Memory B cell (primary cell): ENCODE data around the gene GJB3.
"Not testable (repeated sequence)": the region's sequence is repeated elsewhere in the genome, so short reads cannot be mapped to it uniquely, and the experiment has no call there.

ENCODE experiments used
- ATAC-seq: fragments of 150-1000 bp; cut with Tn5 transposase; 2 replicates; pipeline ENCODE4 v1.10.0; 2021; ENCODE audit warnings: low read depth, mild to moderate bottlenecking, moderate library complexity
- DNase-seq, 2 donors: peaks; one replicate each; pipeline ENCODE4 v3.0.0; 2022; ENCODE audit warnings: low spot score in 2 of 2
- H3K27ac Mint-ChIP-seq: one replicate; pipeline ENCODE4 v1.8.0; 2022; ENCODE audit warnings: mild to moderate bottlenecking, moderate library complexity, mixed read lengths
- H3K27me3 Mint-ChIP-seq: one replicate; pipeline ENCODE4 v1.8.0; 2022; ENCODE audit warnings: mixed read lengths
- H3K36me3 Mint-ChIP-seq: one replicate; pipeline ENCODE4 v1.8.0; 2022; ENCODE audit warnings: mild to moderate bottlenecking, mixed read lengths
- H3K4me1 Mint-ChIP-seq: one replicate; pipeline ENCODE4 v1.8.0; 2022; ENCODE audit warnings: mixed read lengths
- H3K4me3 Mint-ChIP-seq: one replicate; pipeline ENCODE4 v1.8.0; 2022; ENCODE audit warnings: mild to moderate bottlenecking, moderate library complexity, mixed read lengths
- H3K9me3 Mint-ChIP-seq: one replicate; pipeline ENCODE4 v1.8.0; 2022; ENCODE audit warnings: mixed read lengths

GJB3 gene

GRCh38 chr1:34808051-34808810, 27.2 kb downstream of the GJB3 start:
- no peak for DNase-seq
- Mint-ChIP-seq H3K9me3 (peaks cover 6% of the 10 kb centered on the region), H3K27ac (no peak overlapping the region), H3K4me1 (no peaks in the 10 kb centered on the region), H3K36me3 (peaks cover 21% of the 10 kb centered on the region), H3K4me3 (no peak overlapping the region), H3K27me3 (peaks cover 3% of the 10 kb centered on the region)
- no peak for ATAC-seq

DNA sequence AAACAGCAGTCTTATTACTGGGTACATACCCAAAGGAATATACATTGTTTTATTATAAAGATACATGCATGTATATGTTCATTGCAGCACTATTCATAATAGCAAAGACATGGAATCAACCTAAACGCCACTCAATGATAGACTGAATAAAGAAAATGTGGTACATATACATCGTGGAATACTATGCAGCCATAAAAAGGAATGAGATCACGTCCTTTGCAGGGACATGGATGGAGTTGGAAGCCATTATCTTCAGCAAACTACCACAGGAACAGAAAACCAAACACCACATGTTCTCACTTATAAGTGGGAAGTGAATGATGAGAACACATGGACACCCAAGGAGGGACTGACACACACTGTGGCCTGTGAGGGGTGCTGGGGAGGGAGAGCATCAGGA, 29.8 kb downstream of the GJB3 start:
- H3K36me3 Mint-ChIP-seq = peaks cover 16% of the 10 kb centered on the region
- not testable (repeated sequence) for H3K9me3 Mint-ChIP-seq, H3K4me3 Mint-ChIP-seq, DNase-seq, H3K27ac Mint-ChIP-seq, H3K27me3 Mint-ChIP-seq, H3K4me1 Mint-ChIP-seq, ATAC-seq

DNA sequence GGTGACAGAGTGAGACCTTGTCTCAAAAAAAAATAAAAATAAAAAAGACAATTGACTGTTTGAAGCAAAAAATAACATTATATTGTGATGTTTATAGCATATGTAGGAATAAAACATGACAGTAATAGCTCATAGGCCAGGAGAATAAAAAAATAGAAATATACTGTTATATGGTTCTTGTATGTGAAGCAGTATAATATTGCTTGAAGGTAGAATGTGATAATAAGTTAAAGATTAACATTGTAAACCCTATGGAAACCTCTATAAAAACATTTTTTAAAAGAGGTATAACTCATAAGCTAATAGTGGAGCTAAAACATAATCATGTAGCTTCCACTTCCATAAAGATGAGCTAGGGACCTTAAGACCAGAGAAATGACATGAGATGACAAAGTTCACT, 35.3 kb downstream of the GJB3 start:
- Mint-ChIP-seq H3K36me3 (peaks cover 8% of the 10 kb centered on the region), H3K4me1 (no peaks in the 10 kb centered on the region), H3K4me3 (no peak overlapping the region), H3K9me3 (no peaks in the 10 kb centered on the region), H3K27ac (no peak overlapping the region), H3K27me3 (no peaks in the 10 kb centered on the region)
- no peak for DNase-seq
- ATAC-seq = no peak

- Mint-ChIP-seq H3K4me1 (no peaks in the 10 kb centered on the region), H3K36me3 (peaks cover 8% of the 10 kb centered on the region), H3K4me3 (no peak overlapping the region), H3K27ac (no peak overlapping the region), H3K9me3 (no peaks in the 10 kb centered on the region), H3K27me3 (no peaks in the 10 kb centered on the region)
- no peak for DNase-seq
- ATAC-seq = no peak
These were observed 35.8 kb downstream of the GJB3 start for GRCh38 chr1:34816778-34817177.

DNA sequence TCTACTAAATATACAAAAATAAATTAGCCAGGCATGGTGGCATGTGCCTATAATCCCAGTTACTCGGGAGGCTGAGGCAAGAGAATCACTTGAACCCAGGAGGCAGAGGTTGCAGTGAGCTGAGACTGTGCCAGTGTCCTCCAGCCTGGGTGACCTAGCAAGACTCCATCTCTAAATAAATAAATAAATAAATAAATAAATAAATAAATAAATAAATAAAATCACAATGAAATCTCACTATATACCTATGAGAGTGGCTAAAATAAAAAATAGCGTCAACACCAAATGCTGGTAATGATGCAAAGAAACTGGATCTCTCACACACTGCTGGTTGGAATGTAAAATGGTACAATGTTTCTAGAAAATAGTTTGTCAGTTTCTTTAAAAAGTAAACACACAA, 37.8 kb downstream of the GJB3 start:
- H3K4me3 Mint-ChIP-seq, H3K27me3 Mint-ChIP-seq, H3K27ac Mint-ChIP-seq, H3K36me3 Mint-ChIP-seq, ATAC-seq, H3K9me3 Mint-ChIP-seq, H3K4me1 Mint-ChIP-seq, DNase-seq: not testable (repeated sequence)

DNA sequence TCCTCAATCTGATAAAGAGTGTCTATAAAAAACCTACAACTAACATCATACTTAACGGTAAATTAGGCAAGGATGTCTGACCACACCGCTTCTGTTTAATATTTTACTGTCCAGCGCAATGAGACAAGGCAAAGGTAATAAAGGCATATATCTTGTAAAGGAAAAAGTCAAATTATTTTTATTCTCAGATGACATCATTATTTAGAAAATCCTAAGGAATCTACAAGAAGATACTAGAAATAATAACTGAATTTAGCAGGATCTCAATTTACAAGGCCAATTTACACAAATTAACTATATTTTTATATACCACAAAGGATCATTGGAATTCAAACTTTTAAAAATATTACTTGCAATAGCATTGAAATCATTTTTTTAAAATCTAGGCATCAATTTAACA, 41.2 kb downstream of the GJB3 start:
- DNase-seq = no peak
- no peak overlapping the region for H3K4me3 Mint-ChIP-seq
- H3K36me3 Mint-ChIP-seq = peaks cover 7% of the 10 kb centered on the region
- peaks cover 2% of the 10 kb centered on the region for H3K9me3 Mint-ChIP-seq
- H3K4me1 Mint-ChIP-seq = no peaks in the 10 kb centered on the region
- ATAC-seq = no peak
- H3K27ac Mint-ChIP-seq = no peak overlapping the region
- no peaks in the 10 kb centered on the region for H3K27me3 Mint-ChIP-seq

DNA sequence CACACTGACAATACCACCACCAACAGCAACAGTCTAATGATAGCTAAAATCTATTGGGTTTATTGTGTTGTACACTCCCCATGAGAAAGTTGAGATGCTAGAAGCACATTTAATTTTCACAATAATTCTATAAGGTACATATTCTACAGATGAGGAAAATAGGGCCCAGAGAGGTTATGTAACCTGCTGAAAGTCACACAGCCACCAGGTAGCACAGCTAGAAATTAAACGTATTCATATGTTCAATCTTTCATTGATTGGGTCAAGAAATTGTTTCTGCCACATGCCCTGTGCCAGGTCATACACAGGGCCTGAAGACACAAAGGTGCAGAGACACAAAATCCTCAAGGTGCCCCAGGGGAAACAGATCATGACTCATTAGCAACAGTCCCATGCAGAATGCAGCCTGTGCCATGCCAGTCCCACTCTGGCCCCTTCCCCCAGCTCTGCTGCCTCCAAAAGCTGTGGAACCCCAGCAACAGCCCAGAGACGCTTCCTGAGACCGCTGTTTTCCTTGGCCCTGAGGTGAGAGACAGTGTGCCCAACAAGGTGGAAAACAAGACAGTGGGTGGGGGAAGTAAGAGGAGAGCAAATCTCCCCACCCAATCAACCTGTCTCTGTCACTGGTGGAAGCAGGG, 43.9 kb downstream of the GJB3 start:
- Mint-ChIP-seq H3K27ac (no peak overlapping the region), H3K9me3 (peaks cover 2% of the 10 kb centered on the region), H3K4me3 (no peak overlapping the region), H3K36me3 (peaks cover 5% of the 10 kb centered on the region), H3K4me1 (peaks cover 4% of the 10 kb centered on the region), H3K27me3 (no peaks in the 10 kb centered on the region)
- DNase-seq (no peak), ATAC-seq (no peak)

- ATAC-seq = no peak
- Mint-ChIP-seq H3K4me1 (peaks cover 4% of the 10 kb centered on the region), H3K4me3 (no peak overlapping the region), H3K36me3 (peaks cover 2% of the 10 kb centered on the region), H3K27ac (no peak overlapping the region), H3K27me3 (no peaks in the 10 kb centered on the region), H3K9me3 (peaks cover 2% of the 10 kb centered on the region)
- DNase-seq = no peak
These were observed 44.6 kb downstream of the GJB3 start for GRCh38 chr1:34825455-34826091.

GRCh38 chr1:34827341-34827941, 46.4 kb downstream of the GJB3 start:
- Mint-ChIP-seq H3K27me3 (no peaks in the 10 kb centered on the region), H3K27ac (no peak overlapping the region), H3K4me1 (peaks cover 4% of the 10 kb centered on the region), H3K36me3 (peaks cover 7% of the 10 kb centered on the region), H3K9me3 (peaks cover 2% of the 10 kb centered on the region), H3K4me3 (no peak overlapping the region)
- DNase-seq (no peak), ATAC-seq (no peak)

- Mint-ChIP-seq H3K36me3 (peaks cover 11% of the 10 kb centered on the region), H3K4me1 (peaks cover 4% of the 10 kb centered on the region), H3K9me3 (peaks cover 2% of the 10 kb centered on the region), H3K27ac (no peak overlapping the region), H3K27me3 (no peaks in the 10 kb centered on the region), H3K4me3 (no peak overlapping the region)
- no peak for DNase-seq
- no peak for ATAC-seq
These were observed 47.6 kb downstream of the GJB3 start for GRCh38 chr1:34828611-34829010.

DNA sequence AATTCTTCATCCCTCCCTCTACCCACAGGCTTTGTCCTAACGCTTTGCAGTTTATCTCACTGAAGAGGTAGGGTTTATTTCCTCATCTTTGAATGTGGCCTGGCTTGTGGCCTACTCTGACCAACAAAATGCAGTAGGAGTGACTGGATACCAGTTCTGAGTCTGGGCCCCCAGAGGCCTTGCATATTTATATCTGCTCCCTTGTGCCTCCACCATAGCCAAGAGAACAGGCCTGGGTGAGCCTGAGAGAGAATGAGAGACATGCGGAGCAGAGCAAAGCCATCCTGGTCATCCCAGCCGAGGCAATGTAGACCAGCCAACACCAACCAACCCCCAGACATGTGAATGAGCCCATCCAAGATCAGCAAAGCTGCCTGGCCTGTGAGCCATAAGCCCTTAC, 48.2 kb downstream of the GJB3 start:
- Mint-ChIP-seq H3K27ac (no peak overlapping the region), H3K4me3 (no peak overlapping the region), H3K36me3 (peaks cover 8% of the 10 kb centered on the region), H3K4me1 (peaks cover 4% of the 10 kb centered on the region), H3K9me3 (no peaks in the 10 kb centered on the region), H3K27me3 (no peaks in the 10 kb centered on the region)
- DNase-seq = no peak
- no peak for ATAC-seq

DNA sequence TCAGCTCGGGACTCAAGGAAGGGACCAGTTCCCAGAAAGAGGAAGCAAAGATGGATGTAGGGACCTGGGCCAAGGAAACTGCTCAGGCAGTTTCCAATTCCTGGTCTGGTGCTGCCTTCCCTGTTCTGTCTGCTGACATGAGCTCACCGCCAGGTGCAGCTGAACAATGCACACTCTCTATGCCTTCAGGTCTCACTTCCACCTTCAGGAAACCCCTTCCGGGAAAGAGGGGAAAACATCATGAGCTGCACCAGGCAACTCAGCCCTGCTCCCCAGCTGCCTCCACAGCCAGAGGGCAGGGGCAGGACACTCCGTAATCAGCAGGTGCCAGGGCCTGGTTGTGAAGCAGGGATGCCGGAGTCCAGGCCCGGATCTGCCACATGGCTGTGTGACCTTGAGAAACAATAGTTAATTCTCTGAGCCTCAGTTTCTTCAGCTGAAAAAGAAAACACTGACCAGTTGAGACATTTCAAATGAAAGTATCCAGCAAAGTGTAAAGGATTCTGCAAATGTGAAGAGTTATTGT, 50.8 kb downstream of the GJB3 start:
- ATAC-seq = no peak
- Mint-ChIP-seq H3K27me3 (no peaks in the 10 kb centered on the region), H3K9me3 (no peaks in the 10 kb centered on the region)

GRCh38 chr1:34833711-34834110, 52.7 kb downstream of the GJB3 start:
- Mint-ChIP-seq H3K9me3 (no peaks in the 10 kb centered on the region), H3K4me3 (no peak overlapping the region), H3K4me1 (peaks cover under 1% of the 10 kb centered on the region), H3K27me3 (no peaks in the 10 kb centered on the region), H3K36me3 (peaks cover 8% of the 10 kb centered on the region), H3K27ac (no peak overlapping the region)
- no peak for ATAC-seq
- DNase-seq = no peak

More for the DNA sequence above, 50.8 kb downstream of the GJB3 start:
- H3K4me1 Mint-ChIP-seq = peaks cover 4% of the 10 kb centered on the region
- no peak for DNase-seq
- no peak overlapping the region for H3K27ac Mint-ChIP-seq
- H3K4me3 Mint-ChIP-seq = no peak overlapping the region
- H3K36me3 Mint-ChIP-seq = peaks cover 8% of the 10 kb centered on the region
